ENCODE data around the gene FMNL2. TPM values are rescaled to one million over a fixed set of nuclear protein-coding genes. Genes with fewer than 3 reads are reported as not detected.

The FMNL2 gene
- total RNA-seq, 1 experiment from 2014 or later = 33.6 TPM

DNA sequence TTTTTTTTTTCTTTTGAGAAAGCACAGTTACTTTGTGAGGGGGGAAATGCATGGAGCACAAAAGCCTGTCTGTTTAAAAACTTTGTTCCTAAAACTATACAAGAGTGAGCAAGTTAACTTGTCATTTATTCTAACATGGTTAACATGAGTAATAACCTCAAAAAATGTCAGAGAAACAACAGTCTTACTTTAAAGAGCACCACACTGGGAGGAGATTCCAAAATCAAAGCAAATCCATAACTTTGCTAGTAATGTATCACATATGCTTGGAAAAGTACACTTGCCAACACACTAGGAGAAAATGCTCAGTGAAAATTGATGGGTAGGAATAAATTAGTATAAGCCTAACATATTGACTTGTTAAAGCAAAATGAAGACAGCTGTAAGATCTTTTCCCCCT lies 225.2 kb downstream of the FMNL2 start:
- H3K9me3 ChIP-seq (ENCODE audit: control insufficient read depth, low read depth, low read length) = no peaks in the 10 kb centered on the region
- H2BK5ac ChIP-seq (ENCODE audit: insufficient read length, low read length) = no peak overlapping the region
- no peaks in the 10 kb centered on the region for H3K79me2 ChIP-seq (ENCODE audit: insufficient read depth, low read length)
- no peak overlapping the region for H2BK12ac ChIP-seq (ENCODE audit: insufficient read length, low read depth, low read length)
- no peaks in the 10 kb centered on the region for H3K79me1 ChIP-seq (ENCODE audit: insufficient read depth, low read depth, low read length, poor library complexity, severe bottlenecking)
- no peak overlapping the region for H3K18ac ChIP-seq (ENCODE audit: insufficient read length, low read depth, low read length)
- H3K23ac ChIP-seq (ENCODE audit: insufficient read length, low read depth, low read length) = no peak overlapping the region
- no peak overlapping the region for H3K4me3 Mint-ChIP-seq
- H3K27ac ChIP-seq (ENCODE audit: insufficient read length, low read depth, low read length) = no peak overlapping the region
- no peaks in the 10 kb centered on the region for H3K4me1 ChIP-seq (ENCODE audit: insufficient read depth, low read length)
- H2BK15ac ChIP-seq (ENCODE audit: low read depth, low read length) = no peak overlapping the region
- no peak overlapping the region for H3K14ac ChIP-seq (ENCODE audit: insufficient read depth, low read length)
- H3K27me3 ChIP-seq (ENCODE audit: insufficient read depth, low read length) = no peaks in the 10 kb centered on the region
- H3K27me3 Mint-ChIP-seq (ENCODE audit: low read depth) = no peaks in the 10 kb centered on the region
- no peak overlapping the region for H2BK20ac ChIP-seq (ENCODE audit: low read depth, low read length, poor library complexity, severe bottlenecking)
- no peak overlapping the region for H3K27ac Mint-ChIP-seq
- H3K4me2 ChIP-seq (ENCODE audit: insufficient read depth, insufficient read length, low read length) = no peak overlapping the region
- DNase-seq = no peak
- H2AK5ac ChIP-seq (ENCODE audit: insufficient read length, low read length) = no peak overlapping the region
- no peak overlapping the region for H2BK120ac ChIP-seq (ENCODE audit: low read depth, low read length, poor library complexity, severe bottlenecking)
- H4K5ac ChIP-seq (ENCODE audit: insufficient read length, low read depth, low read length) = no peak overlapping the region
- no peaks in the 10 kb centered on the region for H3K9me3 Mint-ChIP-seq
- no peak overlapping the region for H4K8ac ChIP-seq (replicated peaks; ENCODE audit: insufficient read length, low read depth, low read length)
- no peak overlapping the region for H3K56ac ChIP-seq (ENCODE audit: insufficient read length, low read depth, low read length)
- H3K23me2 ChIP-seq (ENCODE audit: insufficient read length, low read depth, low read length, poor library complexity, severe bottlenecking) = no peaks in the 10 kb centered on the region
- H4K20me1 ChIP-seq (ENCODE audit: control insufficient read depth, insufficient read depth, insufficient read length) = no peaks in the 10 kb centered on the region
- H2AFZ ChIP-seq (ENCODE audit: low read length) = no peak overlapping the region
- H3K9ac ChIP-seq (ENCODE audit: extremely low read depth, insufficient read length, low read length) = no peak overlapping the region
- H3T11ph ChIP-seq (ENCODE audit: low read length) = no peak overlapping the region
- peaks cover 11 to 37% (median 32%) of the 10 kb centered on the region in 3 experiments; a peak in 6 of 7 replicates for H3K36me3 Mint-ChIP-seq (ENCODE audit: insufficient read depth in 1 of 3, low read depth in 3 of 3)
- no peak overlapping the region for H3K4ac ChIP-seq (ENCODE audit: low read depth, low read length)
- peaks cover 10 to 18% of the 10 kb centered on the region in 2 experiments for H3K4me1 Mint-ChIP-seq
- no peak overlapping the region for H4K91ac ChIP-seq (ENCODE audit: insufficient read length, low read depth, low read length)
- TF ChIP-seq, protein P1, sequence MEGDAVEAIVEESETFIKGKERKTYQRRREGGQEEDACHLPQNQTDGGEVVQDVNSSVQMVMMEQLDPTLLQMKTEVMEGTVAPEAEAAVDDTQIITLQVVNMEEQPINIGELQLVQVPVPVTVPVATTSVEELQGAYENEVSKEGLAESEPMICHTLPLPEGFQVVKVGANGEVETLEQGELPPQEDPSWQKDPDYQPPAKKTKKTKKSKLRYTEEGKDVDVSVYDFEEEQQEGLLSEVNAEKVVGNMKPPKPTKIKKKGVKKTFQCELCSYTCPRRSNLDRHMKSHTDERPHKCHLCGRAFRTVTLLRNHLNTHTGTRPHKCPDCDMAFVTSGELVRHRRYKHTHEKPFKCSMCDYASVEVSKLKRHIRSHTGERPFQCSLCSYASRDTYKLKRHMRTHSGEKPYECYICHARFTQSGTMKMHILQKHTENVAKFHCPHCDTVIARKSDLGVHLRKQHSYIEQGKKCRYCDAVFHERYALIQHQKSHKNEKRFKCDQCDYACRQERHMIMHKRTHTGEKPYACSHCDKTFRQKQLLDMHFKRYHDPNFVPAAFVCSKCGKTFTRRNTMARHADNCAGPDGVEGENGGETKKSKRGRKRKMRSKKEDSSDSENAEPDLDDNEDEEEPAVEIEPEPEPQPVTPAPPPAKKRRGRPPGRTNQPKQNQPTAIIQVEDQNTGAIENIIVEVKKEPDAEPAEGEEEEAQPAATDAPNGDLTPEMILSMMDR (conservative IDR thresholded peaks at IDR 0.05) = no peak

Measured in H9 (cell line).